Parathyroid adenoma (tissue), 2 donors: ENCODE data around the gene SALL4.

ENCODE experiments used
- H2AFZ ChIP-seq: fragments of 300-600 bp; sonication (generic); one replicate; pipeline ENCODE4 v1.7.0; 2017; ENCODE audit warnings: antibody characterized with exemption, mild to moderate bottlenecking
- H3K27ac ChIP-seq: fragments of 300-600 bp; sonication (generic); one replicate; pipeline ENCODE4 v1.7.0; 2017
- H3K27me3 ChIP-seq: fragments of 300-600 bp; sonication (generic); one replicate; pipeline ENCODE4 v1.7.0; 2017; ENCODE audit warnings: low read length; ENCODE audit not compliant: control insufficient read depth, insufficient read depth
- H3K36me3 ChIP-seq: fragments of 300-600 bp; sonication (generic); one replicate; pipeline ENCODE4 v1.7.0; 2017; ENCODE audit warnings: low read length; ENCODE audit not compliant: control insufficient read depth, insufficient read depth
- H3K4me1 ChIP-seq: fragments of 300-600 bp; sonication (generic); one replicate; pipeline ENCODE4 v1.7.0; 2017; ENCODE audit warnings: control low read depth
- H3K4me2 ChIP-seq: fragments of 300-600 bp; sonication (generic); one replicate; pipeline ENCODE4 v1.7.0; 2017; ENCODE audit warnings: low read length
- H3K4me3 ChIP-seq: fragments of 300-600 bp; sonication (generic); one replicate; pipeline ENCODE4 v1.7.0; 2017; ENCODE audit warnings: low read depth, low read length
- H3K79me2 ChIP-seq: fragments of 300-600 bp; sonication (generic); one replicate; pipeline ENCODE4 v1.7.0; 2017; ENCODE audit warnings: control low read depth
- H3K9ac ChIP-seq: fragments of 300-600 bp; sonication (generic); one replicate; pipeline ENCODE4 v1.7.0; 2017; ENCODE audit warnings: mild to moderate bottlenecking
- H3K9me3 ChIP-seq: fragments of 300-600 bp; sonication (generic); one replicate; pipeline ENCODE4 v1.7.0; 2017; ENCODE audit warnings: low read length; ENCODE audit not compliant: control insufficient read depth
- TF ChIP-seq, protein P1 (sequence below): fragments of 300-600 bp; sonication (generic); IDR thresholded peaks from one replicate; pipeline ENCODE4 v1.7.0; 2017; ENCODE audit warnings: antibody characterized with exemption, mild to moderate bottlenecking
- donor health status: primary hyperparathyroidism.

The SALL4 gene

DNA sequence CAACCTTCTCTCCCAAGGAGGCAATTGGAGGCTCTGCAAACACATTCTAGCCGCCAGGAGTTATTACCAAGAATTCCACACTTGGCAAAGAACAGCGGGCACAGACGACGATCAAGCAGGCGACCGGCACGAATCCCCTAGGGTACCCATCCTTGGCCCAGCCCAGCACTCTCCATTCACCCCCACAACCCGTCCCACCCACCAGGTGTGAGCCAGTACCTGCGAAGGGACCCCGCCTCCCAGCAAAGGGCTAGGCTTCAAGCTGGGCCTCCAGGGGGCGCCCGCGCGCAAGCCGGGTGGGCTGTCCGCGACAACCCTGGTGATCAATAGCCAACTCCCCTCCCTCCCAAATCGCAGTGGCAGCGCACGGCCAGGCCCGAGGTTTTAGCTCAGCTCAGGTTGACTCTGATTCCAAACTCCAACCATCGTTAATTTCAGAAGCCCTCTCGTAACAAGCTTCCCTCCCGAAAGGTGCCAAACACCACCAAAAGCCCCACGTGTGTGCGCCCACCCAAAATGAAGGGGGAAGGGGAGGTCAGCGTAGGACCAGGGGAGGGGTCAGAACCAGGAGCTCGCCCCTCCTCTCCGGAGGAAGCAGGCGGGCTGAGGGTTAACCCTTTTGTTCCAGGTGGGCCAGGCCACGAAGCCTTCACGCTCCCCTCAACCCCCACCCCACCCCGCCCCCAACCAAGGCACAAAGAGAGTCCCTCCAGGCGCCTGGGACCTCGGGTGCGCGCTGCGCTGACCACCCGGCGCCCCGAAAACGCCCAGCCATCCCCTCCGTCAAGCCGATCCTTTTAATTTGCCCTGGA, 2.1 kb downstream of the SALL4 start:
- Histone ChIP-seq H3K79me2 (no peaks in the 10 kb centered on the region), H3K27ac (no peak overlapping the region), H2AFZ (peak overlapping the region; percentile 94), H3K27me3 (no peaks in the 10 kb centered on the region), H3K36me3 (no peaks in the 10 kb centered on the region), H3K4me3 (peak overlapping the region; percentile 71), H3K9me3 (no peaks in the 10 kb centered on the region), H3K4me1 (no peaks in the 10 kb centered on the region), H3K4me2 (peak overlapping the region; percentile 91), H3K9ac (no peak overlapping the region)
- TF ChIP-seq, protein P1, sequence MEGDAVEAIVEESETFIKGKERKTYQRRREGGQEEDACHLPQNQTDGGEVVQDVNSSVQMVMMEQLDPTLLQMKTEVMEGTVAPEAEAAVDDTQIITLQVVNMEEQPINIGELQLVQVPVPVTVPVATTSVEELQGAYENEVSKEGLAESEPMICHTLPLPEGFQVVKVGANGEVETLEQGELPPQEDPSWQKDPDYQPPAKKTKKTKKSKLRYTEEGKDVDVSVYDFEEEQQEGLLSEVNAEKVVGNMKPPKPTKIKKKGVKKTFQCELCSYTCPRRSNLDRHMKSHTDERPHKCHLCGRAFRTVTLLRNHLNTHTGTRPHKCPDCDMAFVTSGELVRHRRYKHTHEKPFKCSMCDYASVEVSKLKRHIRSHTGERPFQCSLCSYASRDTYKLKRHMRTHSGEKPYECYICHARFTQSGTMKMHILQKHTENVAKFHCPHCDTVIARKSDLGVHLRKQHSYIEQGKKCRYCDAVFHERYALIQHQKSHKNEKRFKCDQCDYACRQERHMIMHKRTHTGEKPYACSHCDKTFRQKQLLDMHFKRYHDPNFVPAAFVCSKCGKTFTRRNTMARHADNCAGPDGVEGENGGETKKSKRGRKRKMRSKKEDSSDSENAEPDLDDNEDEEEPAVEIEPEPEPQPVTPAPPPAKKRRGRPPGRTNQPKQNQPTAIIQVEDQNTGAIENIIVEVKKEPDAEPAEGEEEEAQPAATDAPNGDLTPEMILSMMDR: peak; percentile 92

DNA sequence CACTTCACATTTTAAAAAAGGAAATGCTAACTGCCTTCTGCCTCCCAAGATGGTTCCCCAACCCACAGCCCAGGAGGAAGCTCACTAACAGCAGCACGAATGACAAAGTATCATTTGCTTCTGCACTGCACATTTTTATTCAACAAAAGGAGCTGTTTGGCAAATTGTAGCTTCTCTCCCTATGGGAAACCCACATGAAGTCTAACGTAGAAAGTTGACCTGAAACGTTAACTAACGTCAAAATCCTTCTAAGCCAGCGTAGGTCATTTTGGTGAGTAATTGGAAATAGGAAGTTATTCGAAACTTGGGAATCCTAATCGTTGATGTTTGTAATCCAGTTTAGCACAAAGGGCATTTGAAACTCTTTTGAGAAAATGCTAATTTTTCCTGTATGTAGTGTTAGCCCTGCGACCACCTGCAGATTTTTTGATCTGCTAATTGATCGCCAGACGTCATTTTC, 2.9 kb downstream of the SALL4 start:
- H3K4me2 ChIP-seq: no peak overlapping the region
- no peak overlapping the region for H3K4me3 ChIP-seq
- TF ChIP-seq, protein P1: no peak
- H3K27me3 ChIP-seq: no peaks in the 10 kb centered on the region
- H3K27ac ChIP-seq: no peak overlapping the region
- H3K9ac ChIP-seq: no peak overlapping the region
- no peaks in the 10 kb centered on the region for H3K36me3 ChIP-seq
- H3K79me2 ChIP-seq: no peaks in the 10 kb centered on the region
- H2AFZ ChIP-seq: no peak overlapping the region
- no peaks in the 10 kb centered on the region for H3K9me3 ChIP-seq
- H3K4me1 ChIP-seq: no peaks in the 10 kb centered on the region

DNA sequence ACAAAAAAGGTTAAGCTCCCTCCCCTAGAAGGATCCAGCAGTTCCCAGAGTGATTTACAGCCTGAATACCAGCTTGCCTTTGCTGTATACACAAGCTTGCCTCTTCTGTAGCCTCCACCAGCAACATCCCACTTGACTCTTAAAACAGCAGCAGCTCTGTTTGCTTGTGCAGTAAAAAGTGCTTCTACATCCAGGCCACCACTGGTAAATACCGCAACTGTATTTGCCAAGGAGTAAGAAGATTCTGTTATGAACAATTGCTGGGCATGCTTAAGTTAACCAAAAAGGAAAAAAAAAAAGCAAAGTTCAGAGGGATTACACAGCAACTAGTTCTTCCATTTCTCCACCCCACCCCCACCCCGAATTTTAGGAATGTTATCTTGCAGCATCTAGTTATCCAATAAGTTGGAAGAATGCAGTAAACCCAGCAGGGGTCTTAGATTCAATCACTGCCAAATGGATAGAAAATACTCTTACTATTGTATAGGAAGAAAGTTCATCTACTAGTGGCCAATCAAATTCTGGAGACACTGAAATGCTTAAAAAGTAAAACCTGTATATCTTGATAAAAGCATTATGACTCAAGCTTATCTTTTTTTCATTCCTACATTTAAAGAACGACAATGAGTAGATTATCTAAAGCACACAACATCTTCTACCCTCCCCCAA, 4.8 kb downstream of the SALL4 start:
- H2AFZ ChIP-seq: no peak overlapping the region
- no peaks in the 10 kb centered on the region for H3K27me3 ChIP-seq
- no peaks in the 10 kb centered on the region for H3K36me3 ChIP-seq
- TF ChIP-seq, protein P1: no peak
- H3K27ac ChIP-seq: no peak overlapping the region
- no peaks in the 10 kb centered on the region for H3K9me3 ChIP-seq
- H3K9ac ChIP-seq: no peak overlapping the region
- no peak overlapping the region for H3K4me3 ChIP-seq
- H3K4me2 ChIP-seq: no peak overlapping the region
- H3K79me2 ChIP-seq: no peaks in the 10 kb centered on the region
- no peaks in the 10 kb centered on the region for H3K4me1 ChIP-seq

DNA sequence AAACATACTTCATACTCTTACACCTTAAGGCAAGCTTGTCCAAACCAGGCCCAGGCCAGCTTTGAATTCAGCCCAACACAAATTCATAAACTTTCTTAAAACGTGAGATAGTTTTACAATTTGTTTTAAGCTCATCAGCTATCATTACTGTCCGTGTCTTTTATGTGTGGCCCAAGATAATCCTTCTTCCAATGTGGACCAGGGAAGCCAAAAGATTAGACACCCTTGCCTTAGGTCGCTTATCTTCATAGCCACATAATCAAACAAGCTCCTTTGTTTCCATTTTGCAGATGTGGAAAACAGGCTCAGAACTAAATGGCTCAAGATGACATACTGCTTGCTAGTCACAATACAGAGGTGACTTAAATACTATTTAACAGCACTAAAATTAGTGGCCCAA, 6.0 kb downstream of the SALL4 start:
- Histone ChIP-seq H3K4me3 (no peak overlapping the region), H3K36me3 (no peaks in the 10 kb centered on the region), H3K4me2 (no peak overlapping the region), H2AFZ (no peak overlapping the region), H3K79me2 (no peaks in the 10 kb centered on the region), H3K27me3 (no peaks in the 10 kb centered on the region), H3K9me3 (no peaks in the 10 kb centered on the region), H3K27ac (no peak overlapping the region), H3K4me1 (no peaks in the 10 kb centered on the region), H3K9ac (no peak overlapping the region)
- TF ChIP-seq, protein P1: no peak
